Body of pancreas (tissue), 4 donors: Measurements from ENCODE around the gene S100A2.

ENCODE experiments used
- POLR2A ChIP-seq, 3 donors: fragments of 450-650 bp; IDR thresholded peaks; one replicate each; pipeline ENCODE4 v1.6.1; 2016; ENCODE audit warnings: antibody characterized with exemption in 3 of 3, mild to moderate bottlenecking in 2 of 3
- TF ChIP-seq, protein P1 (sequence below), 7 experiments: fragments of 450-650 bp in 4 of 7; fragments of 200-600 bp in 3 of 7; sonication (generic) in 3 of 7; IDR thresholded peaks; one replicate each; pipeline ENCODE4 v1.5.1; 2016 to 2019; ENCODE audit warnings: antibody characterized with exemption in 7 of 7

GRCh38 chr1:153545067-153546055 is 20.3 kb downstream of the S100A2 start, which contains the start of gene S100A4:
- TF ChIP-seq POLR2A (IDR thresholded peaks at IDR 0.05) = peak in 2 of 3 donors; percentile 51 to 69
- TF ChIP-seq, protein P1, sequence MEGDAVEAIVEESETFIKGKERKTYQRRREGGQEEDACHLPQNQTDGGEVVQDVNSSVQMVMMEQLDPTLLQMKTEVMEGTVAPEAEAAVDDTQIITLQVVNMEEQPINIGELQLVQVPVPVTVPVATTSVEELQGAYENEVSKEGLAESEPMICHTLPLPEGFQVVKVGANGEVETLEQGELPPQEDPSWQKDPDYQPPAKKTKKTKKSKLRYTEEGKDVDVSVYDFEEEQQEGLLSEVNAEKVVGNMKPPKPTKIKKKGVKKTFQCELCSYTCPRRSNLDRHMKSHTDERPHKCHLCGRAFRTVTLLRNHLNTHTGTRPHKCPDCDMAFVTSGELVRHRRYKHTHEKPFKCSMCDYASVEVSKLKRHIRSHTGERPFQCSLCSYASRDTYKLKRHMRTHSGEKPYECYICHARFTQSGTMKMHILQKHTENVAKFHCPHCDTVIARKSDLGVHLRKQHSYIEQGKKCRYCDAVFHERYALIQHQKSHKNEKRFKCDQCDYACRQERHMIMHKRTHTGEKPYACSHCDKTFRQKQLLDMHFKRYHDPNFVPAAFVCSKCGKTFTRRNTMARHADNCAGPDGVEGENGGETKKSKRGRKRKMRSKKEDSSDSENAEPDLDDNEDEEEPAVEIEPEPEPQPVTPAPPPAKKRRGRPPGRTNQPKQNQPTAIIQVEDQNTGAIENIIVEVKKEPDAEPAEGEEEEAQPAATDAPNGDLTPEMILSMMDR (IDR thresholded peaks at IDR 0.05) = peak in 1 of 7 experiments; percentile 11
